GM12878 (cell line): ENCODE measurements around the gene WWOX. TPM values are rescaled to one million over a fixed set of nuclear protein-coding genes. Genes with fewer than 3 reads are reported as not detected.

Source experiments
- ATAC-seq: fragments of 200-7000 bp; cut with Tn5 transposase; 3 replicates; pipeline ENCODE4 v1.9.1; 2020; ENCODE audit warnings: mild to moderate bottlenecking, moderate library complexity
- BruUV-seq: library from RNA; stranded (reverse); fragments of 400-500 nt; replicated peaks from 2 replicates; lab custom pipeline; 2021; lab: Mats Ljungman, UMichigan
- CTCF ChIA-PET: fragments of 300-600 bp; sonication (Branson Sonifier 250); formaldehyde crosslinking; extraction: SDS; loops from one replicate; lab custom pipeline; 2021; ENCODE audit warnings: inconsistent platforms; lab: Yijun Ruan, JAX
- POLR2A ChIA-PET: fragments of 350-600 bp; formaldehyde crosslinking; extraction: SDS; loops from one replicate; lab custom pipeline; 2021; ENCODE audit warnings: inconsistent platforms; lab: Charles Lee
- RAD21 ChIA-PET: fragments of 300-600 bp; sonication (Branson Sonifier 250); formaldehyde crosslinking; loops from one replicate; lab custom pipeline; 2023; ENCODE audit warnings: antibody characterized with exemption; ENCODE audit not compliant: unreplicated experiment; lab: Charles Lee
- SMC1A ChIA-PET: fragments of 300-600 bp; sonication (Branson Sonifier 250); formaldehyde crosslinking; loops from one replicate; lab custom pipeline; 2023; ENCODE audit not compliant: unreplicated experiment, uncharacterized antibody; lab: Charles Lee
- DNase-seq: peaks from one replicate; pipeline ENCODE4 v3.0.0-alpha.2; 2011; ENCODE audit warnings: low read depth, low spot score
- FAIRE-seq: peaks from 3 replicates; lab custom pipeline; 2011; peaks lifted over from hg19 to GRCh38; lab: Jason Lieb, UNC
- H2AFZ ChIP-seq: 2 replicates; pipeline ENCODE4 v1.6.0; 2011; ENCODE audit warnings: low read depth, low read length, control low read depth; ENCODE audit not compliant: control insufficient read depth
- H3K27ac ChIP-seq: 2 replicates; pipeline ENCODE4 v1.5.1; 2011; ENCODE audit warnings: control low read depth; ENCODE audit not compliant: control insufficient read depth, insufficient read depth
- H3K27me3 ChIP-seq, 2 experiments: replicated peaks in 1 of 2; 2 replicates each; pipeline versions ENCODE4 v1.6.0 to v1.6.1; 2011; ENCODE audit warnings: low read length in 1 of 2; ENCODE audit not compliant: control insufficient read depth in 2 of 2, insufficient read depth in 2 of 2
- H3K36me3 ChIP-seq, 2 experiments: 2 replicates each; pipeline ENCODE4 v1.5.1; 2011; ENCODE audit warnings: low read length in 1 of 2; ENCODE audit not compliant: control insufficient read depth in 2 of 2, insufficient read depth in 2 of 2
- H3K4me1 ChIP-seq: 2 replicates; pipeline ENCODE4 v1.6.1; 2011; ENCODE audit warnings: mild to moderate bottlenecking, low read length, moderate library complexity, mixed read lengths; ENCODE audit not compliant: control insufficient read depth, insufficient read depth
- H3K4me2 ChIP-seq: 2 replicates; pipeline ENCODE4 v1.6.0; 2011; ENCODE audit warnings: control low read depth; ENCODE audit not compliant: control insufficient read depth, insufficient read depth
- H3K4me3 ChIP-seq: fragments of 200-600 bp; sonication (generic); 2 replicates; pipeline ENCODE4 v1.5.1; 2016
- H3K79me2 ChIP-seq: 2 replicates; pipeline ENCODE4 v1.6.0; 2011; ENCODE audit warnings: low read length; ENCODE audit not compliant: control insufficient read depth, insufficient read depth
- H3K9ac ChIP-seq: 2 replicates; pipeline ENCODE4 v1.8.0; 2011; ENCODE audit warnings: low read length, control low read depth, mixed read lengths; ENCODE audit not compliant: control insufficient read depth, insufficient read depth
- H3K9me3 ChIP-seq: replicated peaks from 3 replicates; pipeline ENCODE4 v1.5.1; 2011; ENCODE audit warnings: mild to moderate bottlenecking, low read length; ENCODE audit not compliant: control insufficient read depth, insufficient read depth
- H4K20me1 ChIP-seq: 2 replicates; pipeline ENCODE4 v1.6.0; 2011; ENCODE audit not compliant: control insufficient read depth, insufficient read depth
- CREM ChIP-seq: IDR thresholded peaks from 2 replicates; pipeline ENCODE4 v1.6.1; 2014; ENCODE audit warnings: antibody characterized with exemption, low read depth
- E4F1 ChIP-seq: fragments of 450-650 bp; IDR thresholded peaks from 2 replicates; pipeline ENCODE4 v1.6.1; 2018; ENCODE audit warnings: borderline replicate concordance, mild to moderate bottlenecking; ENCODE audit not compliant: partially characterized antibody
- HDAC6 ChIP-seq: fragments of 200-600 bp; sonication (generic); IDR thresholded peaks from one replicate; pipeline ENCODE4 v1.8.0; 2017; ENCODE audit warnings: antibody characterized with exemption; ENCODE audit not compliant: unreplicated experiment
- NFIC ChIP-seq: IDR thresholded peaks from 2 replicates; pipeline ENCODE4 v1.6.1; 2012; ENCODE audit warnings: low read depth, mild to moderate bottlenecking, inconsistent platforms, low read length, moderate library complexity
- NFXL1 ChIP-seq: fragments of 450-650 bp; IDR thresholded peaks from 2 replicates; pipeline ENCODE4 v1.6.1; 2017; ENCODE audit warnings: antibody characterized with exemption, mild to moderate bottlenecking, borderline replicate concordance
- RB1 ChIP-seq: fragments of 450-650 bp; formaldehyde crosslinking; IDR thresholded peaks from 2 replicates; pipeline ENCODE4 v1.6.1; 2017; ENCODE audit warnings: mild to moderate bottlenecking, borderline replicate concordance
- SREBF2 ChIP-seq: IDR thresholded peaks from 2 replicates; pipeline ENCODE4 v1.6.1; 2012; ENCODE audit warnings: mild to moderate bottlenecking, low read length
- SRF ChIP-seq, 2 experiments: IDR thresholded peaks; 2 replicates each; pipeline ENCODE4 v1.6.1; 2011; ENCODE audit warnings: low read depth in 2 of 2, low read length in 2 of 2, mild to moderate bottlenecking in 1 of 2, moderate library complexity in 1 of 2
- TAF1 ChIP-seq: IDR thresholded peaks from 2 replicates; pipeline ENCODE4 v1.6.1; 2011; ENCODE audit warnings: mild to moderate bottlenecking, low read depth, low read length, borderline replicate concordance
- USF2 ChIP-seq: IDR thresholded peaks from 2 replicates; pipeline ENCODE4 v1.6.1; 2011; ENCODE audit warnings: low read depth, low read length, improper control_type of control experiment, borderline replicate concordance
- ZNF274 ChIP-seq: IDR thresholded peaks from one replicate; pipeline ENCODE4 v1.8.0; 2011; ENCODE audit not compliant: insufficient read length, insufficient read depth
- ZNF622 ChIP-seq: fragments of 450-650 bp; IDR thresholded peaks from 2 replicates; pipeline ENCODE4 v1.6.1; 2017; ENCODE audit warnings: mild to moderate bottlenecking, inconsistent platforms
- WGBS: methylation state at CpG from one replicate; pipeline ENCODE4 v1.1.6; 2016; ENCODE audit warnings: low lambda C conversion rate; ENCODE audit not compliant: insufficient replicate concordance, insufficient coverage; ENCODE audit errors: missing lambda C conversion rate; 5-methylcytosine and 5-hydroxymethylcytosine counted together
- in situ Hi-C: fragments of 300-500 bp; cut with MboI; formaldehyde crosslinking; loops from 9 replicates; pipeline ENCODE4 v1.14.3; 2018; ENCODE audit warnings: mixed read lengths
- intact Hi-C: fragments of 100-400 bp; cut with micrococcal nuclease; formaldehyde crosslinking; loops from one replicate; pipeline ENCODE4 v1.14.2; 2022; ENCODE audit not compliant: unreplicated experiment
- polyA plus RNA-seq, 11 experiments: library from polyadenylated mRNA; depleted of rRNA in 4 of 11; unstranded in 6 of 11; stranded (reverse) in 5 of 11; fragments of >200 nt; fragmentation: Nextera tagmentation in 4 of 11; fragmentation: Illumina TruSeq in 1 of 11; extraction: Ambion mirVana in 4 of 11; extraction: Trizol in 1 of 11; gene quantifications; 1 replicate in 1 of 11; 2 replicates in 10 of 11; pipeline versions ENCODE4 v1.2.1 to v1.2.3, GENCODE V29; 2011 to 2016; ENCODE audit warnings: inconsistent platforms in 2 of 11, missing spikeins in 2 of 11, low read depth in 1 of 11
- total RNA-seq, 4 experiments: library from RNA; depleted of rRNA in 3 of 4; stranded (reverse); fragments of >200 nt in 3 of 4; fragmentation: Illumina TruSeq in 1 of 4; extraction: Trizol in 1 of 4; gene quantifications; 2 replicates each; pipeline versions ENCODE4 v1.2.1 to v1.2.3, GENCODE V29; 2013 to 2021
- TF ChIP-seq, protein P1 (sequence below): IDR thresholded peaks from 2 replicates; pipeline ENCODE4 v1.6.1; 2011; ENCODE audit warnings: borderline replicate concordance, low read depth, mild to moderate bottlenecking, moderate library complexity, mixed read lengths, low read length; ENCODE audit not compliant: insufficient read depth; ENCODE audit errors: extremely low read length
- TF ChIP-seq, protein P2 (sequence below): IDR thresholded peaks from 2 replicates; pipeline ENCODE4 v1.6.1; 2012; ENCODE audit warnings: low read depth, low read length, improper control_type of control experiment
- TF ChIP-seq, protein P3 (sequence below): fragments of 450-650 bp; formaldehyde crosslinking; IDR thresholded peaks from 2 replicates; pipeline ENCODE4 v1.5.0; 2022; ENCODE audit warnings: mild to moderate bottlenecking, missing genetic modification characterization

The WWOX gene
- total and polyA plus RNA-seq, 10 of the 15 experiments (the other 5 are each of a cell fraction or from before 2014, with no cell fraction given), result 2.8 to 24.4 (median 17.8) TPM

DNA sequence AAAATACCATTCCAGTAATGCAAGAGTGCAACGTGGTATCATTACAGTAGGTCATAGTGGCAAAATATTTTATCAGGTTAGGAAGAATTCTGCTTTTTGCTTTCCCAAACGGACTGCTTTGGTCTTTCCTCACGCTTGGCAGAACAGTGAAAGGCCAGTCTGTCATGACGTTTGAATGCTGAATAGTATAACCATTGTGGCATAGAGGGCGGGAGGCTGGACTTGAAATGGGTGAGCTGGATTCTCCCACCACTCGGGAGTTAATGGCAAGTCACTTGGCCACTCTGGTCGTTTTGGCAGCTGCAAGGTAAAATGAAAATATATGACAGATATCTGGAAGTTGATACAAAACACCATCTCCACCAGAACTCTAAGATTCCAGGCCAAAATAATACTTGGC lies 1109.9 kb downstream of the WWOX start (continued):
- TF ChIP-seq, protein P1, sequence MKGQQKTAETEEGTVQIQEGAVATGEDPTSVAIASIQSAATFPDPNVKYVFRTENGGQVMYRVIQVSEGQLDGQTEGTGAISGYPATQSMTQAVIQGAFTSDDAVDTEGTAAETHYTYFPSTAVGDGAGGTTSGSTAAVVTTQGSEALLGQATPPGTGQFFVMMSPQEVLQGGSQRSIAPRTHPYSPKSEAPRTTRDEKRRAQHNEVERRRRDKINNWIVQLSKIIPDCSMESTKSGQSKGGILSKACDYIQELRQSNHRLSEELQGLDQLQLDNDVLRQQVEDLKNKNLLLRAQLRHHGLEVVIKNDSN, result no peak
- TF ChIP-seq HDAC6 (no peak), SREBF2 (no peak), TAF1 (no peak), NFXL1 (no peak)

GRCh38 chr16:79210607-79211006 lies 1111.2 kb downstream of the WWOX start:
- H2AFZ ChIP-seq, result no peak overlapping the region
- ChIA-PET POLR2A (no interaction called here), CTCF (no interaction called here), RAD21 (no interaction called here), SMC1A (interaction anchor here (0.9 kb wide), 1 partner anchor 197 kb away, joined by 3 read pairs; no protein-coding TSS in a partner anchor)
- DNase-seq, result no peak
- intact Hi-C loops (no loop called here), in situ Hi-C loops (no loop called here)
- H3K27ac ChIP-seq, result no peak overlapping the region
- no peak overlapping the region for H3K9ac ChIP-seq
- no peak for ATAC-seq
- no peak for FAIRE-seq
- H3K4me2 ChIP-seq, result no peak overlapping the region
- 34% methylated on average over 4 of the region's 4 CpGs for WGBS
- peaks cover 0 to 2% of the 10 kb centered on the region in 2 experiments; a peak in 1 of 4 replicates for H3K27me3 ChIP-seq
- no peaks in the 10 kb centered on the region for H3K36me3 ChIP-seq
- H3K79me2 ChIP-seq, result no peaks in the 10 kb centered on the region
- no peaks in the 10 kb centered on the region for H3K4me1 ChIP-seq
- no TSS peak for BruUV-seq
- no peaks in the 10 kb centered on the region for H4K20me1 ChIP-seq
- H3K4me3 ChIP-seq, result no peak overlapping the region
- no peaks in the 10 kb centered on the region; the same call in 2 of the 3 replicates for H3K9me3 ChIP-seq
- no peak for TF ChIP-seq E4F1
- no peak for TF ChIP-seq SRF (IDR thresholded peaks at IDR 0.05; ENCODE audit: low read depth in 2 of 2, low read length in 2 of 2)
- TF ChIP-seq, protein P2, sequence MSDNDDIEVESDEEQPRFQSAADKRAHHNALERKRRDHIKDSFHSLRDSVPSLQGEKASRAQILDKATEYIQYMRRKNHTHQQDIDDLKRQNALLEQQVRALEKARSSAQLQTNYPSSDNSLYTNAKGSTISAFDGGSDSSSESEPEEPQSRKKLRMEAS, result no peak
- TF ChIP-seq USF2, result no peak
- TF ChIP-seq ZNF622, result no peak
- TF ChIP-seq RB1, result no peak
- no peak for TF ChIP-seq CREM
- TF ChIP-seq NFIC, result no peak
- TF ChIP-seq ZNF274, result no peak
- TF ChIP-seq, protein P3, sequence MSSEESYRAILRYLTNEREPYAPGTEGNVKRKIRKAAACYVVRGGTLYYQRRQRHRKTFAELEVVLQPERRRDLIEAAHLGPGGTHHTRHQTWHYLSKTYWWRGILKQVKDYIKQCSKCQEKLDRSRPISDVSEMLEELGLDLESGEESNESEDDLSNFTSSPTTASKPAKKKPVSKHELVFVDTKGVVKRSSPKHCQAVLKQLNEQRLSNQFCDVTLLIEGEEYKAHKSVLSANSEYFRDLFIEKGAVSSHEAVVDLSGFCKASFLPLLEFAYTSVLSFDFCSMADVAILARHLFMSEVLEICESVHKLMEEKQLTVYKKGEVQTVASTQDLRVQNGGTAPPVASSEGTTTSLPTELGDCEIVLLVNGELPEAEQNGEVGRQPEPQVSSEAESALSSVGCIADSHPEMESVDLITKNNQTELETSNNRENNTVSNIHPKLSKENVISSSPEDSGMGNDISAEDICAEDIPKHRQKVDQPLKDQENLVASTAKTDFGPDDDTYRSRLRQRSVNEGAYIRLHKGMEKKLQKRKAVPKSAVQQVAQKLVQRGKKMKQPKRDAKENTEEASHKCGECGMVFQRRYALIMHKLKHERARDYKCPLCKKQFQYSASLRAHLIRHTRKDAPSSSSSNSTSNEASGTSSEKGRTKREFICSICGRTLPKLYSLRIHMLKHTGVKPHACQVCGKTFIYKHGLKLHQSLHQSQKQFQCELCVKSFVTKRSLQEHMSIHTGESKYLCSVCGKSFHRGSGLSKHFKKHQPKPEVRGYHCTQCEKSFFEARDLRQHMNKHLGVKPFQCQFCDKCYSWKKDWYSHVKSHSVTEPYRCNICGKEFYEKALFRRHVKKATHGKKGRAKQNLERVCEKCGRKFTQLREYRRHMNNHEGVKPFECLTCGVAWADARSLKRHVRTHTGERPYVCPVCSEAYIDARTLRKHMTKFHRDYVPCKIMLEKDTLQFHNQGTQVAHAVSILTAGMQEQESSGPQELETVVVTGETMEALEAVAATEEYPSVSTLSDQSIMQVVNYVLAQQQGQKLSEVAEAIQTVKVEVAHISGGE (CRISPR knock-in tag), result no peak
